NCI-H526 (cell line): ENCODE results near the gene HACD3.
A peak's percentile ranks its signal among the peaks of the same experiment; 100 is the strongest.
"Not testable (repeated sequence)": the region's sequence is repeated elsewhere in the genome, so short reads cannot be mapped to it uniquely, and the experiment has no call there.

Source experiments
- DNase-seq, 2 experiments: peaks; one replicate each; lab custom pipeline; 2025; lab: John Stamatoyannopoulos, UW

The HACD3 gene

GRCh38 chr15:65549288-65549687, 19.0 kb downstream of the HACD3 start:
- not testable (repeated sequence) for DNase-seq

DNA sequence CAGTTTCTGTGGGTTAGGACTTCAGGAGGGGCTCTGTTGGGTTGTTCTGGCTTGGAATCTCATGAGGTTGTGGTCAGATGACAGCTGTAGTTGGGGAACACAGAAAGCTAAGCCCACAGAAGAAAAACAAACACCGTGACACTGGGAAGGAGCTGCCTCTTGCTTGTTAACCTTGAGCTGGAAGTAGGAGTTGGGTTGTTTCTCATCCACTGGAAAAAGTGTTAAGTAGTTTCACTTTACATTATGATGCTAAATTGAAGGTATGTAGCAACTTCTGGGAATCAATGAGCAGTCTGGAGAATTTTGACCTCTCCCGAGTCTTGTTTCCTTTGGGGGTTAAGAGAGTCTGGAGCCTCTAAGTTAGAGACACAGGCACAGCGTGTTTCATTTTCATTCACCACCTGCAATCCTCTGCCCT, 20.4 kb downstream of the HACD3 start:
- DNase-seq, result no peak

DNA sequence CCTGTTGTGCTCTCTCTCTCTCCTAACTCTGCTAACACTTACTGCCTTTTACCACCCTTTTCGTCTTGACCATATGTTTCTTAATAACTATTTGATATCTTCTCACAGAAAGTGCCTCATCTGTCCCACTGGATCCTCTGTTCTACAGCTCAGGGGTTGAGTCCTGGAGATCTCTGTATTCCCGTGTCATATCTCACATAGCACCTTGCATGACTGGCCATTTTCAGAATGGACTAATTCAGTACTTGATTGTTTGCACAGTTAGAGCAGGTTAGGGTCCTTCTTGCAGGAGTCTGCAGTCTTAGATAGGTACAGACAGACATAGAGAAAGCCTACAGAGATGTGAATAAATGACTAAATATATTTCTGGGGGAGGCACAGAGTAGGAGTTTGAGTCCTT, 20.9 kb downstream of the HACD3 start:
- no peak for DNase-seq

DNA sequence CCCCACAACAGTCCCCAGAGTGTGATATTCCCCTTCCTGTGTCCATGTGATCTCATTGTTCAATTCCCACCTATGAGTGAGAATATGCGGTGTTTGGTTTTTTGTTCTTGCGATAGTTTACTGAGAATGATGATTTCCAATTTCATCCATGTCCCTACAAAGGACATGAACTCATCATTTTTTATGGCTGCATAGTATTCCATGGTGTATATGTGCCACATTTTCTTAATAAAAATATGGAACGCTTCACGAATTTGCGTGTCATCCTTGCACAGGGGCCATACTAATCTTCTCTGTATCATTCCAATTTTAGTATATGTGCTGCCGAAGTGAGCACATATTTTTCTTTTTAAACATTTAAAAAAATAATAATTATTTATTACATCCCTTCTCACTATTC, 22.6 kb downstream of the HACD3 start:
- DNase-seq, result not testable (repeated sequence)

- no peak for DNase-seq
Measured at GRCh38 chr15:65553691-65554090, 23.4 kb downstream of the HACD3 start.

- DNase-seq, result no peak
Measured at GRCh38 chr15:65556622-65557021, 26.4 kb downstream of the HACD3 start.

GRCh38 chr15:65558336-65558735, 28.1 kb downstream of the HACD3 start:
- no peak for DNase-seq

- no peak for DNase-seq
Measured at GRCh38 chr15:65558997-65559760, 28.9 kb downstream of the HACD3 start.

DNA sequence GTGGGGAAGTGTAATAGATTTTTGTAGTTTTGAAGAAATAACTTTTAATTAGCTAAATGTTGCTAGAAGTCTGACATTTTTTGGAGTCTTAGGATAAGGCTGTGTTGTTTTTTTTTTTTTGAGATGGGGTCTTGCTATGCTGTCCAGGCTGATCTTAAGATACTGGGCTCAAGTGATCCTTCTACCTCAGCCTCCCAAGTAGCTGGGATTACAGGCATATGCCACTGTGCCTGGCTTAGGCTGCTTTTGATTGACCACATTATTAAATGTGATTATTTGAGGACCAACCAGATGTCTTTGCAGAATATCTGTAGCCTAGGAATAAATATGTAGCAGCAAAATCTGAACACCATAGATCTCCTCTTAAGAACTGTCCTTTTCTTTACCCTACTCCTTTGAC, 29.7 kb downstream of the HACD3 start:
- no peak for DNase-seq

DNA sequence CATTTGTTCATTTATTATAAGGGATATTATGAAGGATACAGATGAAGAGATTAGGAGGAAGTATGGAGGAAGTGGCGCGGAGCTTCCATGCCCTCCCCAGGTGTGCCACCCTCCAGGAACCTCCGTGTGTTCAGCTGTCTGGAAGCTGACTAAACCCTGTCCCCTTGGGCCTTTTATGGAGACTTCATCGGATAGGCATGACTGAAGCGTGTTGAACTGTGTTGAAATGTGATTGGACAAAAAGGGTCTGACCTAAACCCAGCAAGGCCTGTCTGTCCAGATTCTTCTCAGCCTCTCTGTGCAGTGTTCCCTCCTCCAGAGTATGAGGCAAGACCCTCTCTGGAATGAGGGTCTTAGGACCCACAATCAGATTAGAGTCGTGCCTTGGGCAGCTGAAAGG, 31.7 kb downstream of the HACD3 start:
- no peak for DNase-seq

- DNase-seq, result no peak
Measured at GRCh38 chr15:65569728-65570127, 39.5 kb downstream of the HACD3 start.

DNA sequence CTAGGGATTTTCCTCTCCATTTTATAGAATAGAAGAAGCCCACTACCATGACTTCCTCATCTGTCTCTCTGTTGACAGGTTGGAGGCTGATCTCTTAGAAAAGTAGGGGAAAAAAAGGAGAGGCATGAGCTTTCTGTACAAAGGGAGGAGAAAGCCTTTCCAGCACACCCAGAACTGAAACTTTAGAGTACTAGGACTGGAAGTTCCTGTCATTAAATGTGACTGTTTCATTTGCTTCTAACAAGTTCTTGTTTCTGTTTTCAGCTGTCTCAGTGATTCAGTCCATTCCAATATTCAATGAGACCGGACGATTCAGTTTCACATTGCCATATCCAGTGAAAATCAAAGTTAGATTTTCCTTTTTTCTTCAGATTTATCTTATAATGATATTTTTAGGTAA, 41.7 kb downstream of the HACD3 start:
- DNase-seq, result no peak

GRCh38 chr15:65576664-65577063, 46.4 kb downstream of the HACD3 start:
- DNase-seq, result no peak

GRCh38 chr15:65577129-65577996, 47.1 kb downstream of the HACD3 start:
- no peak for DNase-seq

GRCh38 chr15:65578904-65579728, 48.9 kb downstream of the HACD3 start:
- no peak for DNase-seq

GRCh38 chr15:65579762-65580161, 49.5 kb downstream of the HACD3 start:
- no peak for DNase-seq

GRCh38 chr15:65580287-65580686, 50.0 kb downstream of the HACD3 start:
- DNase-seq, result no peak

- no peak for DNase-seq
Measured at GRCh38 chr15:65583701-65584100, 53.4 kb downstream of the HACD3 start.

GRCh38 chr15:65584241-65584640, 54.0 kb downstream of the HACD3 start:
- DNase-seq, result no peak

DNA sequence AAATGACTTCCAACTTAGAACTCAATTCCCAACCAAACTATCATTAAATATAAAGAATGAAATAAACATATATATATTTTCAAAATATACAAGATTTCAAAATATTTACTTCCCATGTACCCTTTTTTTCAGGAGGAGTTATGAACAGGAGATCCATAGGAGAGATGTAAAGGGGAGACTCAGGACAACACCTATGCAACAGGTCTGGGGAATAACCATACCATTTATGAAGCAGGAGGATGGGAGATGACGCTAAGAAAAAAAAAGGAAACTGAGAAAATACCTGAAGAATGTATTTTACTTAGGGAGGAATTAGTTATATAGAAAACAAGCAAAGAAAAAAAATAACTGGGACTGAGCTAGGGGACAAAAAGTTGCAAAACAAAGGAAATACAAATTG, 56.8 kb downstream of the HACD3 start:
- no peak for DNase-seq

- DNase-seq, result peak in 1 of 2 experiments; percentile 56
Measured at GRCh38 chr15:65595960-65596359, 65.7 kb downstream of the HACD3 start.

GRCh38 chr15:65598468-65598867, 68.2 kb downstream of the HACD3 start:
- no peak for DNase-seq
